Neural cell (in vitro differentiated cells): ENCODE results near the gene MALRD1.

Experiments
- CTCF ChIP-seq: fragments of 450-650 bp; IDR thresholded peaks from 2 replicates; pipeline ENCODE4 v1.5.1; 2014; ENCODE audit warnings: antibody characterized with exemption, mild to moderate bottlenecking, moderate library complexity; ENCODE audit not compliant: poor library complexity, severe bottlenecking
- EZH2 ChIP-seq: fragments of 200-600, 300-800 bp; shearing (Covaris generic), sonication (generic); IDR thresholded peaks from 2 replicates; pipeline ENCODE4 v1.6.1; 2014; ENCODE audit warnings: antibody characterized with exemption, low read length, borderline replicate concordance, mild to moderate bottlenecking; ENCODE audit not compliant: insufficient read depth, poor library complexity, severe bottlenecking
- RAD21 ChIP-seq: fragments of 450-650 bp; conservative IDR thresholded peaks from 2 replicates; pipeline ENCODE4 v1.6.1; 2014; ENCODE audit warnings: antibody characterized with exemption, mild to moderate bottlenecking, moderate library complexity
- TF ChIP-seq, protein P1 (sequence below): IDR thresholded peaks from 2 replicates; pipeline ENCODE4 v1.6.1; 2012; ENCODE audit warnings: borderline replicate concordance

DNA sequence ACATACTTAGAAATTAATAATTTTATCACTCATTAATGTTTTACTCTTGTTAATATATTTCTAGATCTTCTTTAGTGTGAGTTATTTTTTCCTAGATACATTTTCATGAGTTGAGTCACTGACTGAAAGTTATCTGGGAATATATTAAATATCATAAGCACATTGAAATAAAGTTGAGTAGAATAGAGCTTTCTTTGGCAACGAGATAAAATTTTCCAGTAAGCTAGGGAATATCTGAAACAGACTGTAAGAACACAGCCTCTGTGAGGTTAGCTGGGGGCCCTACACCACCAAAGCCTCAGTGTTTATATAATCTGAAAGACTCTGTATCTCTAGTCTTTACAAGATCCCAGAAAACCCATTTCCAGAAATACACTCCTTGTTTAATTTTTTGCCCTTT is 419.8 kb downstream of the MALRD1 start:
- no peak for TF ChIP-seq CTCF
- TF ChIP-seq EZH2: no peak
- no peak for TF ChIP-seq RAD21
- TF ChIP-seq, protein P1, sequence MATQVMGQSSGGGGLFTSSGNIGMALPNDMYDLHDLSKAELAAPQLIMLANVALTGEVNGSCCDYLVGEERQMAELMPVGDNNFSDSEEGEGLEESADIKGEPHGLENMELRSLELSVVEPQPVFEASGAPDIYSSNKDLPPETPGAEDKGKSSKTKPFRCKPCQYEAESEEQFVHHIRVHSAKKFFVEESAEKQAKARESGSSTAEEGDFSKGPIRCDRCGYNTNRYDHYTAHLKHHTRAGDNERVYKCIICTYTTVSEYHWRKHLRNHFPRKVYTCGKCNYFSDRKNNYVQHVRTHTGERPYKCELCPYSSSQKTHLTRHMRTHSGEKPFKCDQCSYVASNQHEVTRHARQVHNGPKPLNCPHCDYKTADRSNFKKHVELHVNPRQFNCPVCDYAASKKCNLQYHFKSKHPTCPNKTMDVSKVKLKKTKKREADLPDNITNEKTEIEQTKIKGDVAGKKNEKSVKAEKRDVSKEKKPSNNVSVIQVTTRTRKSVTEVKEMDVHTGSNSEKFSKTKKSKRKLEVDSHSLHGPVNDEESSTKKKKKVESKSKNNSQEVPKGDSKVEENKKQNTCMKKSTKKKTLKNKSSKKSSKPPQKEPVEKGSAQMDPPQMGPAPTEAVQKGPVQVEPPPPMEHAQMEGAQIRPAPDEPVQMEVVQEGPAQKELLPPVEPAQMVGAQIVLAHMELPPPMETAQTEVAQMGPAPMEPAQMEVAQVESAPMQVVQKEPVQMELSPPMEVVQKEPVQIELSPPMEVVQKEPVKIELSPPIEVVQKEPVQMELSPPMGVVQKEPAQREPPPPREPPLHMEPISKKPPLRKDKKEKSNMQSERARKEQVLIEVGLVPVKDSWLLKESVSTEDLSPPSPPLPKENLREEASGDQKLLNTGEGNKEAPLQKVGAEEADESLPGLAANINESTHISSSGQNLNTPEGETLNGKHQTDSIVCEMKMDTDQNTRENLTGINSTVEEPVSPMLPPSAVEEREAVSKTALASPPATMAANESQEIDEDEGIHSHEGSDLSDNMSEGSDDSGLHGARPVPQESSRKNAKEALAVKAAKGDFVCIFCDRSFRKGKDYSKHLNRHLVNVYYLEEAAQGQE: no peak
